Measurements from ENCODE around the gene GLG1. TPM values are rescaled to one million over a fixed set of nuclear protein-coding genes. Genes with fewer than 3 reads are reported as not detected.
"Not testable (repeated sequence)": the region's sequence is repeated elsewhere in the genome, so short reads cannot be mapped to it uniquely, and the experiment has no call there.

The GLG1 gene
- total RNA-seq, 4 donors from 2014 or later: 53.0 to 272 (median 127) TPM

GRCh38 chr16:74446866-74447265 is 160.0 kb downstream of the GLG1 start:
- intact Hi-C loops (cut with DNase I; ENCODE audit: low total_unique reads): no loop called here
- Histone ChIP-seq H3K9me3 (no peaks in the 10 kb centered on the region), H3K4me3 (no peak overlapping the region), H3K4me1 (peaks cover 0 to 3% of the 10 kb centered on the region in 2 donors), H3K27ac (no peak overlapping the region), H3K27me3 (no peaks in the 10 kb centered on the region), H3K36me3 (no peaks in the 10 kb centered on the region)
- TF ChIP-seq CTCF (IDR thresholded peaks at IDR 0.05) (no peak), POLR2A (IDR thresholded peaks at IDR 0.05) (no peak)
- DNase-seq: no peak

- DNase-seq; H3K9me3 ChIP-seq; H3K4me3 ChIP-seq; H3K27me3 ChIP-seq; intact Hi-C loops (cut with DNase I; ENCODE audit: low total_unique reads); H3K27ac ChIP-seq; H3K36me3 ChIP-seq; H3K4me1 ChIP-seq: not testable (repeated sequence)
Observed at GRCh38 chr16:74443624-74444346, 163.1 kb downstream of the GLG1 start.

- DNase-seq: no peak
- H3K36me3 ChIP-seq: no peaks in the 10 kb centered on the region
- H3K9me3 ChIP-seq: no peaks in the 10 kb centered on the region
- TF ChIP-seq POLR2A (IDR thresholded peaks at IDR 0.05) (no peak), CTCF (IDR thresholded peaks at IDR 0.05) (no peak)
- no peak overlapping the region for H3K27ac ChIP-seq
- H3K4me3 ChIP-seq: no peak overlapping the region
- H3K27me3 ChIP-seq: no peaks in the 10 kb centered on the region
- intact Hi-C loops (cut with DNase I; ENCODE audit: low total_unique reads): no loop called here
- no peaks in the 10 kb centered on the region for H3K4me1 ChIP-seq
Observed at GRCh38 chr16:74439685-74440084, 167.2 kb downstream of the GLG1 start.

- H3K4me3 ChIP-seq: no peak overlapping the region
- no peaks in the 10 kb centered on the region for H3K27me3 ChIP-seq
- no peak for DNase-seq
- no peaks in the 10 kb centered on the region for H3K9me3 ChIP-seq
- intact Hi-C loops (cut with DNase I; ENCODE audit: low total_unique reads): no loop called here
- no peak for TF ChIP-seq POLR2A (IDR thresholded peaks at IDR 0.05)
- no peak for TF ChIP-seq CTCF (IDR thresholded peaks at IDR 0.05)
- no peak overlapping the region for H3K27ac ChIP-seq
- no peaks in the 10 kb centered on the region for H3K4me1 ChIP-seq
- H3K36me3 ChIP-seq: no peaks in the 10 kb centered on the region
Observed at GRCh38 chr16:74438492-74438979, 168.4 kb downstream of the GLG1 start.

GRCh38 chr16:74431516-74431915 is 175.4 kb downstream of the GLG1 start:
- H3K27me3 ChIP-seq: no peaks in the 10 kb centered on the region
- H3K27ac ChIP-seq: no peak overlapping the region
- no peaks in the 10 kb centered on the region for H3K4me1 ChIP-seq
- H3K4me3 ChIP-seq: no peak overlapping the region
- no peaks in the 10 kb centered on the region for H3K9me3 ChIP-seq
- H3K36me3 ChIP-seq: no peaks in the 10 kb centered on the region
- TF ChIP-seq CTCF (IDR thresholded peaks at IDR 0.05): no peak
- no peak for TF ChIP-seq POLR2A (IDR thresholded peaks at IDR 0.05)
- intact Hi-C loops (cut with DNase I; ENCODE audit: low total_unique reads): no loop called here
- DNase-seq: no peak
